Spleen (tissue), 11 donors: ENCODE measurements around the gene DECR2. TPM values are rescaled to one million over a fixed set of nuclear protein-coding genes. Genes with fewer than 3 reads are reported as not detected.
"Not testable (repeated sequence)": the region's sequence is repeated elsewhere in the genome, so short reads cannot be mapped to it uniquely, and the experiment has no call there.

Source experiments
- DNase-seq: peaks from one replicate; pipeline ENCODE4 v3.0.0-alpha.2; 2020
- H3K27ac ChIP-seq, 8 donors: fragments of 200-600 bp; sonication (generic) in 7 of 8; 1 replicate in 4 of 8; 2 replicates in 4 of 8; pipeline versions ENCODE4 v1.5.0 to v1.8.0; 2016 to 2021; ENCODE audit warnings: inconsistent platforms in 4 of 8, mild to moderate bottlenecking in 4 of 8, moderate library complexity in 1 of 8
- H3K27me3 ChIP-seq, 7 donors: fragments of 200-600 bp; sonication (generic) in 6 of 7; replicated peaks in 1 of 7; 1 replicate in 4 of 7; 2 replicates in 3 of 7; pipeline versions ENCODE4 v1.5.0 to v1.8.0; 2016 to 2021; ENCODE audit warnings: inconsistent platforms in 3 of 7, mild to moderate bottlenecking in 1 of 7
- H3K36me3 ChIP-seq, 6 donors: fragments of 200-600 bp; sonication (generic) in 5 of 6; 1 replicate in 4 of 6; 2 replicates in 2 of 6; pipeline versions ENCODE4 v1.5.0 to v1.8.0; 2016 to 2021; ENCODE audit warnings: inconsistent platforms in 2 of 6
- H3K4me1 ChIP-seq, 6 donors: fragments of 200-600 bp; sonication (generic) in 5 of 6; 1 replicate in 3 of 6; 2 replicates in 3 of 6; pipeline versions ENCODE4 v1.5.0 to v1.8.0; 2016 to 2021; ENCODE audit warnings: inconsistent platforms in 3 of 6
- H3K4me3 ChIP-seq, 8 donors: fragments of 200-600 bp; sonication (generic) in 7 of 8; 1 replicate in 4 of 8; 2 replicates in 4 of 8; pipeline versions ENCODE4 v1.5.0 to v1.8.0; 2016 to 2021; ENCODE audit warnings: inconsistent platforms in 4 of 8, mild to moderate bottlenecking in 4 of 8, moderate library complexity in 2 of 8
- H3K9me3 ChIP-seq, 8 donors: fragments of 200-600 bp; sonication (generic) in 7 of 8; 1 replicate in 4 of 8; 2 replicates in 4 of 8; pipeline versions ENCODE4 v1.5.0 to v1.8.0; 2016 to 2021; ENCODE audit warnings: inconsistent platforms in 4 of 8
- CTCF ChIP-seq, 11 experiments: fragments of 200-600 bp in 7 of 11; fragments of 450-650 bp in 4 of 11; sonication (generic) in 4 of 11; IDR thresholded peaks in 8 of 11; conservative IDR thresholded peaks in 3 of 11; 1 replicate in 7 of 11; 2 replicates in 4 of 11; pipeline versions ENCODE4 v1.4.0 to v1.8.0; 2016 to 2021; ENCODE audit warnings: antibody characterized with exemption in 11 of 11, inconsistent platforms in 4 of 11, mild to moderate bottlenecking in 1 of 11
- POLR2A ChIP-seq, 3 donors: fragments of 450-650 bp; IDR thresholded peaks; one replicate each; pipeline ENCODE4 v1.5.1; 2017; ENCODE audit warnings: antibody characterized with exemption in 3 of 3, mild to moderate bottlenecking in 1 of 3
- POLR2AphosphoS5 ChIP-seq, 3 donors: sonication (generic); formaldehyde crosslinking; IDR thresholded peaks; one replicate each; pipeline ENCODE4 v1.5.1; 2017; ENCODE audit warnings: antibody characterized with exemption in 3 of 3
- WGBS, 5 donors: extraction: QIAGEN DNeasy Blood & Tissue Kit in 3 of 5; methylation state at CpG; one replicate each; pipeline versions ENCODE4 v1.1.5 to v1.1.7; 2013 to 2018; 5-methylcytosine and 5-hydroxymethylcytosine counted together
- intact Hi-C: fragments of 100-400 bp; cut with DNase I; formaldehyde crosslinking; loops from one replicate; pipeline ENCODE4 v1.15.0; 2023; ENCODE audit warnings: low total_unique reads
- polyA plus RNA-seq, 3 donors: library from polyadenylated mRNA; stranded (reverse); fragments of 200-250 nt; gene quantifications; one replicate each; pipeline ENCODE4 v1.2.1, GENCODE V29; 2013
- total RNA-seq, 7 donors: library from RNA; depleted of rRNA in 3 of 7; stranded (reverse); fragments of >200 nt in 3 of 7; fragmentation: NEBNext Ultra II Directional in 4 of 7; extraction: Animal tissue kit (Norgen Biotek cat#: 25700) in 4 of 7; gene quantifications; one replicate each; pipeline versions ENCODE4 v1.1.0 to v1.2.1, GENCODE V29; 2016 to 2021
- donor health status: healthy with polysubstance abuse.
- donor health status: DM: no; HTN: no; CAD: no; lungs with moderate emphysema.
- donor health status: DM: no; HTN: no; CAD: no.
- donor health status: Bipolar disorder and iron deficiency.
- donor health status: healthy.
- donor health status: DM: no; HTN: no; CAD: no.
- donor health status: DM: yes; HTN: yes; CAD: no.

DECR2 gene
- total and polyA plus RNA-seq, 10 donors: 8.9 to 19.5 (median 12.0) TPM

GRCh38 chr16:375212-375611 is 26.5 kb upstream of the DECR2 start:
- H3K4me3 ChIP-seq: no peak overlapping the region
- peak; percentile 66 for DNase-seq
- H3K36me3 ChIP-seq: peaks cover 0 to 68% (median 61%) of the 10 kb centered on the region in 6 donors
- no peaks in the 10 kb centered on the region for H3K27me3 ChIP-seq
- no peak overlapping the region for H3K27ac ChIP-seq
- peaks cover 6 to 34% (median 24%) of the 10 kb centered on the region in 6 donors for H3K4me1 ChIP-seq
- no peaks in the 10 kb centered on the region for H3K9me3 ChIP-seq
- intact Hi-C loops: no loop called here
- TF ChIP-seq CTCF (IDR thresholded peaks at IDR 0.05 in 8 of 11, conservative IDR thresholded peaks at IDR 0.05 in 3 of 11) (no peak), POLR2AphosphoS5 (IDR thresholded peaks at IDR 0.05) (no peak), POLR2A (IDR thresholded peaks at IDR 0.05) (no peak)
- 94 to 97% (median 96%) methylated on average over 23 of the region's 23 CpGs for WGBS, 5 donors

- H3K4me1 ChIP-seq: peaks cover 0 to 36% (median 27%) of the 10 kb centered on the region in 6 donors
- 94 to 97% (median 96%) methylated on average over 26 to 44 of the region's 44 CpGs for WGBS, 5 donors
- peaks cover 0 to 68% (median 61%) of the 10 kb centered on the region in 6 donors for H3K36me3 ChIP-seq
- intact Hi-C loops: no loop called here
- no peaks in the 10 kb centered on the region for H3K9me3 ChIP-seq
- peak; percentile 75 for DNase-seq
- H3K4me3 ChIP-seq: no peak overlapping the region
- no peak overlapping the region for H3K27ac ChIP-seq
- TF ChIP-seq CTCF (IDR thresholded peaks at IDR 0.05 in 8 of 11, conservative IDR thresholded peaks at IDR 0.05 in 3 of 11) (no peak), POLR2AphosphoS5 (IDR thresholded peaks at IDR 0.05) (peak in 1 of 3 donors; percentile 11)
- H3K27me3 ChIP-seq: no peaks in the 10 kb centered on the region
These were observed 25.5 kb upstream of the DECR2 start for GRCh38 chr16:375927-376816.

- peaks cover 0 to 60% (median 55%) of the 10 kb centered on the region in 6 donors for H3K36me3 ChIP-seq
- peak; percentile 70 for DNase-seq
- no peaks in the 10 kb centered on the region for H3K27me3 ChIP-seq
- WGBS, 5 donors: 90 to 94% (median 93%) methylated on average over 22 to 26 of the region's 26 CpGs
- intact Hi-C loops: no loop called here
- no peaks in the 10 kb centered on the region for H3K9me3 ChIP-seq
- H3K27ac ChIP-seq: no peak overlapping the region
- no peak overlapping the region for H3K4me3 ChIP-seq
- H3K4me1 ChIP-seq: peaks cover 0 to 31% (median 25%) of the 10 kb centered on the region in 6 donors
- TF ChIP-seq CTCF (IDR thresholded peaks at IDR 0.05 in 8 of 11, conservative IDR thresholded peaks at IDR 0.05 in 3 of 11): no peak
- TF ChIP-seq POLR2A (IDR thresholded peaks at IDR 0.05): no peak
- no peak for TF ChIP-seq POLR2AphosphoS5 (IDR thresholded peaks at IDR 0.05)
These were observed 24.8 kb upstream of the DECR2 start for GRCh38 chr16:376817-377418.

GRCh38 chr16:377419-377951 is 24.2 kb upstream of the DECR2 start:
- WGBS, 5 donors: 90 to 95% (median 91%) methylated on average over 34 to 42 of the region's 42 CpGs
- no peaks in the 10 kb centered on the region for H3K27me3 ChIP-seq
- H3K4me1 ChIP-seq: peaks cover 0 to 33% (median 27%) of the 10 kb centered on the region in 6 donors
- H3K27ac ChIP-seq: no peak overlapping the region
- peak in 1 of 3 donors; percentile 23 for TF ChIP-seq POLR2AphosphoS5 (IDR thresholded peaks at IDR 0.05)
- TF ChIP-seq CTCF (IDR thresholded peaks at IDR 0.05 in 8 of 11, conservative IDR thresholded peaks at IDR 0.05 in 3 of 11): no peak
- H3K9me3 ChIP-seq: no peaks in the 10 kb centered on the region
- peaks cover 0 to 54% (median 49%) of the 10 kb centered on the region in 6 donors for H3K36me3 ChIP-seq
- DNase-seq: peak; percentile 76
- H3K4me3 ChIP-seq: no peak overlapping the region
- intact Hi-C loops: no loop called here

GRCh38 chr16:378113-378820 is 23.4 kb upstream of the DECR2 start:
- intact Hi-C loops, H3K27me3 ChIP-seq, H3K4me3 ChIP-seq, H3K9me3 ChIP-seq, H3K27ac ChIP-seq: not testable (repeated sequence)
- 92 to 93% (median 93%) methylated on average over 34 to 36 of the region's 36 CpGs for WGBS, 5 donors
- peak; percentile 63 for DNase-seq
- peaks cover 0 to 47% (median 41%) of the 10 kb centered on the region in 6 donors for H3K36me3 ChIP-seq
- H3K4me1 ChIP-seq: peaks cover 8 to 41% (median 35%) of the 10 kb centered on the region in 6 donors
